Mammary epithelial cell (primary cell): ENCODE results near the gene CDADC1.

Experiments used
- EZH2 ChIP-seq: IDR thresholded peaks from 2 replicates; pipeline ENCODE4 v1.6.1; 2012; ENCODE audit warnings: low read length, inconsistent platforms, borderline replicate concordance
- TF ChIP-seq, protein P1 (sequence below), 2 donors: IDR thresholded peaks in 1 of 2; conservative IDR thresholded peaks in 1 of 2; 2 replicates each; pipeline ENCODE4 v1.5.1; 2011 to 2012; ENCODE audit warnings: inconsistent platforms in 2 of 2, low read length in 2 of 2, mild to moderate bottlenecking in 2 of 2, control low read depth in 1 of 2, low read depth in 1 of 2; ENCODE audit not compliant: insufficient read depth in 1 of 2; ENCODE audit errors: extremely low read depth in 1 of 2

DNA sequence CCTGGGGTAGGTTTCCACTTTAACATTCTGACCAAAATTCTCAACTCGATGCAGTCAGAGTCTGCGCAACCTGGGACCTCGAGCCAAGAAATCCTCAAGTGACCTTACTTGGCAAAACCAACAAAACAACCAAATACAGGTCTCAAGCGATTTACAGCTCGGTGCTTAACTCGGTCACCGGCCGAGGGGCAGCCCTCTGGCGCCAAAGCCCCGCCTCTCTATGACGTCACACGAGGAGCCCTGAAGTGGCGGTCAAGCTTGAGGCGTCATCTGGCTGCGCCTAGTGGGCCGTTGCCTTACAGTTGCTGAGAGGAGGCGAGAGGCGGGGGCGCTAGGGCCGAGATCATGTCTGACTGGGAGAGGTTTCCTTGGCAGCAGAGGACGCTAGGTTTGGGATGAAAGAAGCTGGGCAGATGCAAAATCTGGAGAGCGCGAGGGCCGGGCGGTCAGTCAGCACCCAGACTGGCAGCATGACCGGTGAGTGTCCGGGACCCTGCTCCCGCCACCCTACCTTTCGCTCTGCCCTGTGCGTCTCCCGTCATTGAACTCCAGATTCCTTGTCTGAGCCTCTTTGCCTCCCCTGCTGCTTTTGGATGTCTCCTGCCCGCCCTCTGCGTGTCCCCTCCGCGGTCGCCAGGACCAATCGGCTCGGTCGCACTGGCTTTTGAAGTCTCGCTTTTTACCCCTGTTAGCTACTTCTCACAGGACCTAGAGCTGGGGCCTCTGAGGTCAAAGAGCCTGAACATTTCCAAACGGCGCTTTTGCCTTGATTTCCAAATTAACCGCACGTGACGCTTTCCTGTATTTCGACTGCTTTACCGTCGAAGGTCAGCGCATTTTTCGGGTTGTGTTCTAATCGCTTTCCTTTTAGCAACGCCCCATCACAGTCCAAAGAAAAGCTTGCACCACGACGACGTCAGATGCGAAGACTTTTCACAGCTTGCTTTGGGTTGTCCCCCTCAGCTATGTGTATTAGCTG is at the start of gene CDADC1:
- TF ChIP-seq, protein P1, sequence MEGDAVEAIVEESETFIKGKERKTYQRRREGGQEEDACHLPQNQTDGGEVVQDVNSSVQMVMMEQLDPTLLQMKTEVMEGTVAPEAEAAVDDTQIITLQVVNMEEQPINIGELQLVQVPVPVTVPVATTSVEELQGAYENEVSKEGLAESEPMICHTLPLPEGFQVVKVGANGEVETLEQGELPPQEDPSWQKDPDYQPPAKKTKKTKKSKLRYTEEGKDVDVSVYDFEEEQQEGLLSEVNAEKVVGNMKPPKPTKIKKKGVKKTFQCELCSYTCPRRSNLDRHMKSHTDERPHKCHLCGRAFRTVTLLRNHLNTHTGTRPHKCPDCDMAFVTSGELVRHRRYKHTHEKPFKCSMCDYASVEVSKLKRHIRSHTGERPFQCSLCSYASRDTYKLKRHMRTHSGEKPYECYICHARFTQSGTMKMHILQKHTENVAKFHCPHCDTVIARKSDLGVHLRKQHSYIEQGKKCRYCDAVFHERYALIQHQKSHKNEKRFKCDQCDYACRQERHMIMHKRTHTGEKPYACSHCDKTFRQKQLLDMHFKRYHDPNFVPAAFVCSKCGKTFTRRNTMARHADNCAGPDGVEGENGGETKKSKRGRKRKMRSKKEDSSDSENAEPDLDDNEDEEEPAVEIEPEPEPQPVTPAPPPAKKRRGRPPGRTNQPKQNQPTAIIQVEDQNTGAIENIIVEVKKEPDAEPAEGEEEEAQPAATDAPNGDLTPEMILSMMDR (conservative IDR thresholded peaks at IDR 0.05 in 1 of 2, IDR thresholded peaks at IDR 0.05 in 1 of 2; ENCODE audit: extremely low read depth in 1 of 2, insufficient read depth in 1 of 2, low read depth in 1 of 2, low read length in 2 of 2): no peak
- no peak for TF ChIP-seq EZH2
